GM12875 (cell line): Measurements from ENCODE around the gene SRPK2.
A peak's percentile ranks its signal among the peaks of the same experiment; 100 is the strongest.

Source experiments
- H3K4me3 ChIP-seq: one replicate; pipeline ENCODE4 v1.5.1; 2011; ENCODE audit warnings: low read depth, low read length, control low read depth
- TF ChIP-seq, protein P1 (sequence below): IDR thresholded peaks from 2 replicates; pipeline ENCODE4 v1.5.1; 2011; ENCODE audit warnings: low read depth, mild to moderate bottlenecking, control low read depth, inconsistent platforms, low read length, moderate library complexity, borderline replicate concordance; ENCODE audit not compliant: insufficient read depth

SRPK2 gene

DNA sequence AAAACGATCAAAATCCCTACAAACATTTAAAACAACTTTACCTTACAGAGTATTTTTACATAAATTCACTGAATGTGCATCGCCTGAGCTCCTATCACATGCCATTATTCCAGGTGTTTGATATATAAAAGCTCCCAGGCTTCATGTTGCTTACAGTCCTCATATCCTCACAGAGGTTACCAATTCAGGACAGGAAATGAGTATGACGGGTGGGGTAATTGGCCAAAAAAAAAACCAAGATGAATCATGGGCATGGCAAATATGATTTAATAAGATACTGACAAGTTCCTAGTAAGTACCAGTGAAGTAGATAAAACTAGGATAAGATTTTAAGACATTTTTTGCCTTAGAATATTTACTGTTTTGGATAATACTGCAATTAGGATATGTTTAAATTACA is 238.9 kb downstream of the SRPK2 start:
- TF ChIP-seq, protein P1, sequence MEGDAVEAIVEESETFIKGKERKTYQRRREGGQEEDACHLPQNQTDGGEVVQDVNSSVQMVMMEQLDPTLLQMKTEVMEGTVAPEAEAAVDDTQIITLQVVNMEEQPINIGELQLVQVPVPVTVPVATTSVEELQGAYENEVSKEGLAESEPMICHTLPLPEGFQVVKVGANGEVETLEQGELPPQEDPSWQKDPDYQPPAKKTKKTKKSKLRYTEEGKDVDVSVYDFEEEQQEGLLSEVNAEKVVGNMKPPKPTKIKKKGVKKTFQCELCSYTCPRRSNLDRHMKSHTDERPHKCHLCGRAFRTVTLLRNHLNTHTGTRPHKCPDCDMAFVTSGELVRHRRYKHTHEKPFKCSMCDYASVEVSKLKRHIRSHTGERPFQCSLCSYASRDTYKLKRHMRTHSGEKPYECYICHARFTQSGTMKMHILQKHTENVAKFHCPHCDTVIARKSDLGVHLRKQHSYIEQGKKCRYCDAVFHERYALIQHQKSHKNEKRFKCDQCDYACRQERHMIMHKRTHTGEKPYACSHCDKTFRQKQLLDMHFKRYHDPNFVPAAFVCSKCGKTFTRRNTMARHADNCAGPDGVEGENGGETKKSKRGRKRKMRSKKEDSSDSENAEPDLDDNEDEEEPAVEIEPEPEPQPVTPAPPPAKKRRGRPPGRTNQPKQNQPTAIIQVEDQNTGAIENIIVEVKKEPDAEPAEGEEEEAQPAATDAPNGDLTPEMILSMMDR, result no peak
- no peak overlapping the region for H3K4me3 ChIP-seq

DNA sequence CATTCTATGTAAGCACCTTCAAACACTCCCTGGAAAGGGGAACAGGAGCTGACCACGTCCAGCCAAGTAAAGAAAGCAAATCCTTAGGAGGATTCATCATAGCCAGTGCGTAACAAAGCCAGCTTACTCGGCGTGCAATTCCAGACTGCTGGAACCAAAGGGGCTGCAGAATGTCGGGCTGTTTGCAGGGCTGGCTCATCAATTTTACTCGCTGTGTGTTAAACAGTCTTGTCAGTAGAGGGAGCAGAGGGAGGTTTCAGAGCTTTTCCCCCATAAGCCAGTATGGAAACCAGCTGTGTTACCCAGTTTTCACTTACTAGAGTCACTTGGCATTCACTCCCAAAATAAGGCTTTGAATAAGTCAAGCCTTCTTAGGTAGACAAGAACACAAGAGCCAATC is 247.7 kb downstream of the SRPK2 start:
- no peak overlapping the region for H3K4me3 ChIP-seq
- TF ChIP-seq, protein P1, result 0 out of 2 replicates have a peak, but pooled peaks have one; percentile 32

DNA sequence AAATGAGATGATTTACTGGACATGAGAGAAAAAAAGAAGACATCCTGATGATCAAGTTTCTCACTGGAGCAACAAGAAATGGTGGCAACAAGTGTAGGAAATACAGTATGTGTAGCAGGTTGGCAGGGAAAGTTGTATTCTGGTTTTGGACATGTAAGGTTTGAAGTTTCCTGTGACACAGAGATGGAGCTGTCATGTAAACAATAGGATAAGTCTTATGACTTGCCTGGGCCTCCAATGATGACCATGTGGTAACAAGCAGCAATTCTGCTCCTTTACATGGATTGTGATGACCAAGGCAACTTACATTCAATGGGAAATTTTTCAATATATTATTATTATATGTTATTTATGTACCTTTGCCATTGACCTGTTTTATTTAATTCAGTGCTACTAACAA is 249.3 kb downstream of the SRPK2 start:
- TF ChIP-seq, protein P1, result no peak
- H3K4me3 ChIP-seq, result no peak overlapping the region

DNA sequence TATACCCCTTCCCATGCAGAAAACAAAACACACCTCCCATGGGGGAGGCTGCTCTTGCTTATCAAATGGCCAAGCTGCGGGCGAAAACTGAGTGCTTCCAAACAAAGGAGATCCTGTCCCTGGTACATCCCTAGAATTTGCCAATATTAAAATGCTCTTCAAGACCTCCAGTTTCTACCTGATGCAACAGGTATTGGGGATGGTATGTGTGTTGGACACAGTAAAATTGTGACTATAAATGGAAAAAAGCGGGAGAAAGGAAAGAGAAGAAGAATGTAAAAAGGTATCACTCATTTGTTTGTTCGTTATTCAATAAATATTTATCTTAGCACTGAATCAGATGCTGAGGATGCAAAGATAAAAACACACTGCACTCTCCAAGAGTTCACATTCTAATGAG is 250.8 kb downstream of the SRPK2 start:
- no peak overlapping the region for H3K4me3 ChIP-seq
- TF ChIP-seq, protein P1, result no peak

DNA sequence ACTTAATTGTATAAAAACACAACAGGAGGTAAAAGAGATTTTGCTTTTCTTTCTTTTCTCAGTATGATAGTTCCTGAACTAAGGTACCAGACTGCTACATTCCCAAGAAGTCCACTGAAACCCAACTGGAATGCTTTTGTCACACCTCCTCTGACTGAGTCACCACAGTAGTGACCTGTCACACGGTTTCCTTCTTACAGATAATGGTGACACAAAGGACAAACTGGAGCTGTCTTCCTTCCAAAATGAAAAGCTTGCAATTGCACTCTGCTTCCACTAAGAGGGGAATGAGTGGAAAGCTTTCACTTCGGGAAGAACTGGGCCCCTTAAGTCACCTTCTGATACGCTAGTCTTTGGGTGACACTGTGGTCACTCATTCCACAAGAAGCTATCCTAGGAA is 252.5 kb downstream of the SRPK2 start:
- H3K4me3 ChIP-seq, result no peak overlapping the region
- TF ChIP-seq, protein P1, result no peak

DNA sequence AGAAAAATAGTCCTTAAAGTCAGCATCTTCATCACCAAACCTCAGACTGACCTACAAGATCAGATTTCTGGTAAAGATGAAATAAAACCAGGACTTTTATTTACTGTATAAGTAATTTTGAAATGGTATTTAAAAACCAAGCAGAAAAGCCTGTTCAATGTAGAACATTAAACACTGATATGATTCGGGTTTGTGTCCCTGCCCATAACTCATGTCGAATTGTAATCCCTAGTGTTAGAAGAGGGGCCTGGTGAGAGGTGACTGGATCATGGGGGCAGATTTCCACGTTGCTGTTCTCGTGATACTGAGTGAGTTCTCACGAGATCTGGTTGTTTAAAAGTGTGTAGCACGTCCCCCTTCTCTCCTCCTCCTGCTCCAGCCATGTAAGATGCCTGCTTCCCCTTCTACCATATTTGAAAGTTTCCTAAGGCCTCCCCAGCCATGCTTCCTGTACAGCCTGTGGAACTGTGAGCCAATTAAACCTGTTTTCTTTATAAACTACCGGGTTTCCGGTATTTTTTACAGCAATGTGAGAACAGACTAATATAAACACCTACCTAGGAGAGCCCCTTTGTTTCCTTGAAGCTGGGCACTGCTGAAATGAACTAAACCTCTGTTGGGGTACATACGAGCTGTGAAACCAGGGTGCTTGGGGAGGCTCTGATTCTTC is 254.6 kb downstream of the SRPK2 start:
- TF ChIP-seq, protein P1, result no peak
- H3K4me3 ChIP-seq, result no peak overlapping the region

DNA sequence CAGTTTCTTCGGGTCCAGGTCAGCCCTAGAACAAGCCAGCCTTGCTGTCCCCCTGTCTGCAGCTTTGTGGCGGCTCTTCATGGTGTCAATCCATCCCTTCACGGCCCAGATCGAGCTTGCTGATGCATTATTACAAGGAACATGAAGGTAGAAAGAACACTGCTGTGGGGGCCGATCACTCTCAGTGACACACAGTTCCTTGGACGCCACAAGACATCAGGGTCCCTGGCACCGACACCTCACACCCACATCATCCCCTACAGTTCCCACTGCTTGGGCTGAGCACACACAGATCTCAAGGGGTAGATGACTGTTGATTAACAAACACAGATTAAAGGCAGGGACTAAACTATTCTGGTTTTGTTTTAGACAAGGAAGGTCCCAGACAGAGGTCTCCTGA is 255.4 kb downstream of the SRPK2 start:
- no peak overlapping the region for H3K4me3 ChIP-seq
- TF ChIP-seq, protein P1, result no peak
